Stimulated activated CD4-positive, alpha-beta T cell treated with anti-CD3 and anti-CD28 coated beads, Interleukin-15, amount 100 ng/mL, for 24 hours (primary cell): Measurements from ENCODE around the gene CLCN2.

Source experiments
- DNase-seq: peaks from one replicate; pipeline ENCODE4 v3.0.0-alpha.2; 2020

The CLCN2 gene

DNA sequence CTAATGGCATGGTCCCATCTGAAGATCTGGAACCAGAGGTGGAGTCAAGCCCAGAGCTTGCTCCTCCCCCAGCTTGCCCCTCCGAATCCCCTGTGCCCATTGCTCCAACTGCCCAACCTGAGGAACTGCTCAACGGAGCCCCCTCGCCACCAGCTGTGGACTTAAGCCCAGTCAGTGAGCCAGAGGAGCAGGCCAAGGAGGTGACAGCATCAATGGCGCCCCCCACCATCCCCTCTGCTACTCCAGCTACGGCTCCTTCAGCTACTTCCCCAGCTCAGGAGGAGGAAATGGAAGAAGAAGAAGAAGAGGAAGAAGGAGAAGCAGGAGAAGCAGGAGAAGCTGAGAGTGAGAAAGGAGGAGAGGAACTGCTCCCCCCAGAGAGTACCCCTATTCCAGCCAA is 39.7 kb downstream of the CLCN2 start:
- DNase-seq = no peak

DNA sequence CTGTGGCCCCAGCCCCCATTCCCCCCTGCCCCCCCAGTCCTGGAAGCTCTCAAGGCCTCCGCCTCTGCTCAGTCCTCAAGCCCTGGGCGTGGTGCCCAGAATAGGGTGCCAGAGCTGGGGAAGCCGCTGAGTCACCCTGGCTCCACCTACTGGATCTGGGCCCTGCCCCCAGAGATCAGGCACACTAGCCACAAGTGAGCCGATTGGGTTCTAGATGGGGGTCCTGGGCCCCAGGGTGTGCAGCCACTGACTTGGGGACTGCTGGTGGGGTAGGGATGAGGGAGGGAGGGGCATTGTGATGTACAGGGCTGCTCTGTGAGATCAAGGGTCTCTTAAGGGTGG is 41.3 kb downstream of the CLCN2 start:
- DNase-seq = peak; percentile 72

- DNase-seq = no peak
Observed at GRCh38 chr3:184317201-184317600, 44.2 kb downstream of the CLCN2 start.

- DNase-seq = no peak
Observed at GRCh38 chr3:184316792-184317191, 44.6 kb downstream of the CLCN2 start.

DNA sequence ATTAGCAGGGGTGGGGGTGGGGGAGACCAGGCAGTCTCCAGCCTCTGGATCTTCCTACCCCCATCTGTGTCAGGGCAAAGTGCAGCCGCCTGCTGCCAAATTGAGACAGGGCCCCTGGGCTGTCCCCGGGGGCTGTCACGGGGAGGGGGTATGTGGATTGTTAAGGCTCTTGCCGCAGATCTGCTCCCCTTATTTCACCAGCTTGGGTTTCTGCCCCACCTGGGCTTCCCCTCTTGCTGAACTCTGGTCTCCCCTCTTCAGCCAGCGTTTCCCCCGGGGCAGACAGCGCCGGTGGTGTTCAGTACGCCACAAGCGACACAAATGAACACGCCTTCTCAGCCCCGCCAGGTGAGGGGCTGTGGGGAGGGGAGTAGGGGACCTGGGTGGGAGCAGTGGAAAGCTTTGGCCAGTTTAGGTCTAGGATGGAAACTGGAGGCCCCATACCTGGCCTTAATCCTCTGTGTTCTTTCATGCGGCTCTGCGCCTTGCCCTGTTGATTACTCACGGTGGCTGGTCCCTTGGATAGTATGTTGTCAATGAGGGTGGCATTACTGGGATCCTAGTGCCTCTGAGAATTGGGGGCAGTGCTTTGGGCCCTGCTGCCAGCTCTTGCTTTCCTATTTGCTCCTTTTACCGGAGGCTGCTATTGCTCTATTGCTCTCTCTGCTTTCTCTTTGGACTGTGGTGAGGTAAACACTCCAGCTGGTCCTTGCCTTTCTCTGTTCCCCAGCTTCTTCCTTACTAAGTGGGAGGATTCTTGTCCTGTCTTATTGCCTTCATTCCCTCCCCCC is 45.3 kb downstream of the CLCN2 start:
- no peak for DNase-seq

DNA sequence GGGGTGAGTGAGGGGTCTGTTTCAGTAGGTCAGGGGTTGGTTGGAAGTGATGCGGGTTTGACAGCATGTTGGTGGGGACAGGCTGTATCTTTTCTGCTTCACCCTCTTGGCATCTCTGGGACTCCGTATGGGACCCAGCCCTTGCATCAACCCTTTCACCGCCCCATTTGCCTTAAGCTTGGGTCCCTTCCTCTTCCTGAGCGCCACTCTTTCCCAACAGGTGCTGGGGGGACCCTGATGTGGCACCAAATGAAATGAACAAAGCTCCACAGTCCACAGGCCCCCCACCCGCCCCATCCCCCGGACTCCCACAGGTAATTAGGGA is 45.9 kb downstream of the CLCN2 start:
- DNase-seq = no peak

GRCh38 chr3:184314700-184315542 is 46.5 kb downstream of the CLCN2 start:
- peak; percentile 65 for DNase-seq

DNA sequence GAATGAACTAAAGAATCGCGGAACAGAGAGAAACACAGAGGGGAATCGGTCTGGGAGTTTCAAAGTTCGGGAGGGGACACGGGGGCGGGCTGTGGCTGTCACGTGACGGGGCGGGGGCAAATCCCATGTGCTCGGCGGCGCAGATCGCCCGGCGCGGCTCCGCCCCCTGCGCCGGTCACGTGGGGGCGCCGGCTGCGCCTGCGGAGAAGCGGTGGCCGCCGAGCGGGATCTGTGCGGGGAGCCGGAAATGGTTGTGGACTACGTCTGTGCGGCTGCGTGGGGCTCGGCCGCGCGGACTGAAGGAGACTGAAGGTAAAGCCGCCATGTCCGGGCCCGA is 47.1 kb downstream of the CLCN2 start, which contains the start of gene EIF4G1:
Gene EIF4G1, plus strand, starts transcription at position 244 of the 337 bp plus-strand sequence. CDS start 1,191 bp downstream, outside the sequence.
- DNase-seq = peak; percentile 95

DNA sequence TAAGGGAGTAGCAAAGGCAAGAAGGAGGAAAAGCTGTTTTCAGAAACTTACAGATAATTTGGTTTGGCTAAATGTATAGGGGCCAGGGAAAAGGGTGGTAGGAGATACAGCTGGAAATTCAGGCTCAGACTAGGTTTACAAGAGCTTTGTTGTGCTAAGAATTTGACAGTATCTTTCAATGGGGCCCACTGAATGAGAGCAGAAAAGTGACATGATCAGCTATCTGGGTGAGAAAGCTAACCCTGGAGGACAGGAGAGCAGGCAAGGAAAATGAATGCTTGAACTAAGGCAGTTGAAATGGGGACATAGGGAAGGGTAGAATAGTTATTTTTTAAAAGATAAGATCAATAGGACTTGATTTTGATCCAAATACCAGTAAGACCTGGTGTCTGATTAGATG is 49.8 kb downstream of the CLCN2 start:
- DNase-seq = no peak

DNA sequence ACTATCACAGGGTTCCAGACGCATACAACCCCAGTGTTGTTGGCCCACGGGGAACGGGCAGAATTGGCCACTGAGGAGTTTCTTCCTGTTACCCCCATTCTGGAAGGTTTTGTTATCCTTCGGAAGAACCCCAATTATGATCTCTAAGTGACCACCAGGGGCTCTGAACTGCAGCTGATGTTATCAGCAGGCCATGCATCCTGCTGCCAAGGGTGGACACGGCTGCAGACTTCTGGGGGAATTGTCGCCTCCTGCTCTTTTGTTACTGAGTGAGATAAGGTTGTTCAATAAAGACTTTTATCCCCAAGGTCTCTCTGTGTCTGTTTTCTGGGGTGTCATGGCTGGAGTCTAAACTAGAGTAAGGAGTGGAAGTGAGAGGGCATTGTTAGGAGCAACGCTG is 52.7 kb downstream of the CLCN2 start:
- DNase-seq = no peak

- DNase-seq = no peak
Observed at GRCh38 chr3:184307915-184308314, 53.5 kb downstream of the CLCN2 start.

- DNase-seq = no peak
Observed at GRCh38 chr3:184306341-184306972, 54.9 kb downstream of the CLCN2 start.

DNA sequence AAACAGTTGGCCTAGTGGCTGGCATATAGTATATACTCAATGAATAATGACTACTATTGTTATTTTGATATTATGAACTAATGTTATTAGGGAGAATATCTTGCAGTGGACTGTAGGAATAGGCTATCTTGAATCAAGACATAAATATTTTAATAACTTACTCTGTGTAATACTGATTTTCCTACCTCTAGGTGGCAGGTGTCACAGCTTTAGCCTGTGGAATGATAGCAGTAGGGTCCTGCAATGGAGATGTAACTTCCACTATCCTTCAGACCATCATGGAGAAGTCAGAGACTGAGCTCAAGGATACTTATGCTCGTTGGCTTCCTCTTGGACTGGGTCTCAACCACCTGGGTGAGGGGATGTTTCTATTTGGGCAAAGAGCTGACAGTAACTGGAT is 55.8 kb downstream of the CLCN2 start:
- DNase-seq = no peak

GRCh38 chr3:184300378-184300720 is 61.1 kb downstream of the CLCN2 start:
- no peak for DNase-seq

DNA sequence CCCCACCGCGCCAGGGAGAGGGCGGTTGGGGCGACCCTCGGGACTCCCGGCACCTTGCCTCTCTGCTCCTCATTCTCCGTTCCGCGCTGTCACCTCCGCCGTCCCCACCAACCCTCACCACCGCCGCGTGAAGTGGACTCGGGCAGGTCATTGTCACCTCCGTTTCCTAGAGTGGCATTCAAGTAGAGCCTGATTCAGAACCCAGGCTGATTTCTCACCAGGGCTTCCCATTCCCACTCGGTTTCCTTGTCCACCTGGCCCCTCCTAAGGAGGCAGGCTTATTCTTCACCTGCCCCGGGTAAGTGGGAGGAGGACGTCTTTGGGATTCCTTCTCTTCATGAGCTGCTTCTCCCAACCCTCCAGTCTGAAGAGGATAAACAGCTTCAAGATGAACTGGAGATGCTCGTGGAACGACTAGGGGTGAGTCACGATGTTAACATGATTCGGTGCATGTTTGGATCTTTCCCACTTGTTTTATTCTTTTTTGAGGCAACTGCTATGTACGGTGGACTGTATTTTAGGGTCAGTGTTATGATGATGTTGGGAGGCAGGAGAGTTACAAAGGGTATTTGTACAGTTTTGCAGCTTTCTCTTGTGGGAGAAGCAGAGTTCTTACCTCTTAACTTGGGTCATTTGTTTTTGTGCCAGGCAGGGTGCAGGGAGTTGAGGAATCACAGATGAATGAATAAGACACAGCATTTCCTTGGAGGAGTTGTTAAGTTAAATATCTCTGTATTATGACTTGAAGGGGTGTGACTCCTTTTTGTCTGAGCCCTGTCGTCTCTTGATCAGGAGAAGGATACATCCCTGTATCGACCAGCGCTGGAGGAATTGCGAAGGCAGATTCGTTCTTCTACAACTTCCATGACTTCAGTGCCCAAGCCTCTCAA is 61.7 kb downstream of the CLCN2 start:
- no peak for DNase-seq

DNA sequence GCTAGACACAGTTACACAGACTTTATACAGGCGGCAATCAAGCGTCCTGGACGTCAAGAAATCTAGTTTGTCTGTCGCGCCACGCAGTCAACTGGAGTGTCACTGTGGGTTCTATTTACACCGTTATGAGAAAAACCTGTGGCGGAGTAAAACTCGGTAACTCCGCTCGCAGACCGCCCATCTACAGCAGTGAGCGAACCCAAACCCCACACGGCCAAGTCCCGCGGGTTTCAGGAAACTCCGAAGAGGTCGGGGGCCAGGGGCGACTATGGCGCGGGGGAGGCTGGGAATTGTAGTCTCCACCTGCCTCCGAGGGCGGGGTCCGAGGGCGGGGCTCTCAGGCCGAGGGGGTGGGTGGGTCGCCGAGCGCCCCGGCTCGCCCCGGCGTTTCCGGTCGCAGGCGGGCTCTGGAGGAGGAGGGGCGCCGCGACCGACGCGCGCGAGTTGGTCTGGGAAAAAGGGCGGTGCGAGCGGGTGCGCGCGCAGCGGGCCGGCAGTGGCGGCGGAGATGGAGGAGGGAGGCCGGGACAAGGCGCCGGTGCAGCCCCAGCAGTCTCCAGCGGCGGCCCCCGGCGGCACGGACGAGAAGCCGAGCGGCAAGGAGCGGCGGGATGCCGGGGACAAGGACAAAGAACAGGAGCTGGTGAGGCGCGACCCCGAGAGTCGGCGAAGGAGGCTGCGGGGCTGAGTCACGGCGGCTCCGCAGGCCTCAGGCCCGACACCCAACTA is 62.5 kb downstream of the CLCN2 start, which contains the start of gene PSMD2:
Gene PSMD2, plus strand, starts transcription at position 483 of the 729 bp plus-strand sequence. Its CDS starts 26 bp downstream, at position 509.
- peak; percentile 99 for DNase-seq

DNA sequence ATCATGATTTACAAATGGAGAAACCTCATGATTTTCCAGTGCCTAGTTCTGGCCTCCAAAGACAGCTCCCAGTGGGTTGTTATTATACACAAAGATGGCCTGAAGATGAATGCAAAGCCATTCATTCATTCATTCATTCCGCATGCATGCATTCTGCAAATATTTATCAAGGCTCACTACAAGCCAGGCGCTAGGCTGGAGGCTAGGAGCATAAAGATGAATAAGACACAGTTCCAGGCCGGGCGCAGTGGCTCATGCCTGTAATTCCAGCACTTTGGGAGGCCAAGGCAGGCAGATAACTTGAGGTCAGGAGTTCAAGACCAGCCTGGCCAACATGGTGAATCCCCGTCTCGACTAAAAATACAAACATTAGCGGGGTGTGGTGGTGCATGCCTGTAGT is 64.8 kb downstream of the CLCN2 start:
- no peak for DNase-seq
